ENCODE results near the gene MEGF11. TPM values are rescaled to one million over a fixed set of nuclear protein-coding genes. Genes with fewer than 3 reads are reported as not detected.

MEGF11 gene
- total RNA-seq, 1 donor from 2014 or later = 0.60 TPM

DNA sequence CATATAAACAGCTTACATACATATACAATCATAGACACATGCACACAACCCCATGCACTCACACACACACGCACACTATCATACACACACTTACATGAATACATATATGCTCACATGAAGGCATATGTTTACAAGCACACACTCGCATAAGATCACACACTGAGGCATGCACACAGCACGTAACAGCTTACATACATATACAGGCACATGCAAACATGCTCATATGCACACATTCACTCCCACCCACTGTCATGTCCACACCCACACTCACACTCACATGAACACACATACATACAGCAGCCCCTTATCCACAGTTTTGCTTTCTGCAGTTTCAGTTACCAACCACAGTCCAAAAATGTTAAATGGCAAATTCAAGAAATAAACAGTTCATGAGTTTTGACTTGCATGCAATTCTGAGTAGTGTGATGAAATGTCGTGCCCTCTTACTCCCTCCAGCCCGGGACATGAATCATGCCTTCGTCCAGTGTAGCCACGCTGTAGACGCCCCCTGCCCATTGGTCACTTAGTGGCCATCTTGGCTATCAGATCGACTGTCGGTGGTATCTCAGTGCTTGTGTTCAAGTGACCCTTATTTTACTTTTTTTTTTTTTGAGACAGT, 27.8 kb downstream of the MEGF11 start:
- TF ChIP-seq, protein P1, sequence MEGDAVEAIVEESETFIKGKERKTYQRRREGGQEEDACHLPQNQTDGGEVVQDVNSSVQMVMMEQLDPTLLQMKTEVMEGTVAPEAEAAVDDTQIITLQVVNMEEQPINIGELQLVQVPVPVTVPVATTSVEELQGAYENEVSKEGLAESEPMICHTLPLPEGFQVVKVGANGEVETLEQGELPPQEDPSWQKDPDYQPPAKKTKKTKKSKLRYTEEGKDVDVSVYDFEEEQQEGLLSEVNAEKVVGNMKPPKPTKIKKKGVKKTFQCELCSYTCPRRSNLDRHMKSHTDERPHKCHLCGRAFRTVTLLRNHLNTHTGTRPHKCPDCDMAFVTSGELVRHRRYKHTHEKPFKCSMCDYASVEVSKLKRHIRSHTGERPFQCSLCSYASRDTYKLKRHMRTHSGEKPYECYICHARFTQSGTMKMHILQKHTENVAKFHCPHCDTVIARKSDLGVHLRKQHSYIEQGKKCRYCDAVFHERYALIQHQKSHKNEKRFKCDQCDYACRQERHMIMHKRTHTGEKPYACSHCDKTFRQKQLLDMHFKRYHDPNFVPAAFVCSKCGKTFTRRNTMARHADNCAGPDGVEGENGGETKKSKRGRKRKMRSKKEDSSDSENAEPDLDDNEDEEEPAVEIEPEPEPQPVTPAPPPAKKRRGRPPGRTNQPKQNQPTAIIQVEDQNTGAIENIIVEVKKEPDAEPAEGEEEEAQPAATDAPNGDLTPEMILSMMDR (IDR thresholded peaks at IDR 0.05; ENCODE audit: unreplicated experiment) = no peak
- Mint-ChIP-seq H3K4me3 (ENCODE audit: low read depth) (no peak overlapping the region), H3K4me1 (ENCODE audit: low read depth) (no peaks in the 10 kb centered on the region), H3K9me3 (ENCODE audit: low read depth) (no peaks in the 10 kb centered on the region), H3K27ac (no peak overlapping the region), H3K36me3 (ENCODE audit: insufficient read depth) (no peaks in the 10 kb centered on the region), H3K27me3 (peaks cover 23% of the 10 kb centered on the region)
- no peak for DNase-seq (ENCODE audit: low spot score, unreplicated experiment)

DNA sequence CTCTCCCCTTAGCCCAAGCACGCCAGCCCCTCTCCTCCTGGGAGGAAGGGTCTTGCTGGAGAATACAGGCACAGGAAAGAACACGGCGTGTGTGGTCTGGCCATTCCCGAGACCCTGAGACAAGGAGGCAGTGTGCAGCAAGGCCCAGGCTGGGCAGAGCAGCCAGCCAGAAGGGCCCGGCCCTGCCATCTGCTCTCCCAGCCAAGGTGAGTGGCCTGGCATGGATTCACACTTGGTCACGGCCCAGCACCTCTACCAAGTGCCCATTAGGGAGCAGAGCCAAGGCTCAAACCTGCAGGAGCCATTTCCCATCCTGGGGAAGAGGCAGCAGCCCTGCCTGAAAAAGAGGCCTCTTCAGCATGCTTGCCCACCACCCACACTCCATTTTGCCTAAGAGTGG, 28.6 kb downstream of the MEGF11 start:
- no peak for DNase-seq (ENCODE audit: low spot score, unreplicated experiment)
- TF ChIP-seq, protein P1 (IDR thresholded peaks at IDR 0.05; ENCODE audit: unreplicated experiment) = no peak
- peaks cover 21% of the 10 kb centered on the region for H3K27me3 Mint-ChIP-seq
- H3K27ac Mint-ChIP-seq = no peak overlapping the region
- H3K4me3 Mint-ChIP-seq (ENCODE audit: low read depth) = no peak overlapping the region
- H3K36me3 Mint-ChIP-seq (ENCODE audit: insufficient read depth) = no peaks in the 10 kb centered on the region
- no peaks in the 10 kb centered on the region for H3K4me1 Mint-ChIP-seq (ENCODE audit: low read depth)
- no peaks in the 10 kb centered on the region for H3K9me3 Mint-ChIP-seq (ENCODE audit: low read depth)

DNA sequence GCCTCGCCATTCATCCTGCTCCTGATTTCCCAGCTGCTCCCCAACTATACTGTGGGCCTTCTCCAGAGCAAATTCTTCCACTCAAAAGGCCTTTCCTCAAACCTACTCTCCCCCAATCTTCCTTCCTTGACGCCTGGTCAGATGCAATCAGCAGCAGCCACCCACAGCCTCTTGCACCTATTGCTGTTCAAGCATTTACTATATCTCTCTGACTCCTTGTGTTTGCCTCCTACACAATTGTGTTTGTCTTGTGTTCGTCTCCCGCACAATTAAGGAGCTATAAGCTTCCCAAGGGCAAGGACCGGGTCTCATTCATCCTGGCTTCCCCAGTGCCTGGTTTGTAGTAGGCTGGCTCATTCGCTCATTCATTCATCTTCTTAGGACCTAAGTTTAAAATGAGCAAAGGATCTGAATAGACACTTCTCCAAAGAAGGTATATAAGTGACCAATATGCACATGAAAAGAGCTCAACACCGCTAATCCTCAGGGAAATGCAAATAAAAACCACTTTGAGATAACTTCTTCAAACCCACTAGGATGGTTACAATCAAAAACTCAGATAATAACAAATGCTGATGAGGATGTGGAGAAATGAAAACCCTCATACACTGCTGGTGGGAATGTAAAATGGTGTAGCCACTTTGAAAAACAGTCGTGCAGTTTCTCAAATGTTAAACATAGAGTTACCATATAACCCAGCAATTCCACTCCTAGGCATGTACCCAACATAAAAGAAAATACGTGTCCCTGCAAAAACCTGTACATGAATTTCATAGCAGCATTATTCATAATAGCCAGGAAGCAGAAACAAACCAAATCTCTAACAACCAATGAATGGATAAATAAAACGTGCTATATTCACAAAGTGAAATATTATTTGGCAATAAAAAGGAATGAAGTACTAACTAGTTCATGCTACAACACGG, 31.0 kb downstream of the MEGF11 start:
- no peaks in the 10 kb centered on the region for H3K9me3 Mint-ChIP-seq (ENCODE audit: low read depth)
- TF ChIP-seq, protein P1 (IDR thresholded peaks at IDR 0.05; ENCODE audit: unreplicated experiment) = no peak
- no peak overlapping the region for H3K27ac Mint-ChIP-seq
- H3K4me1 Mint-ChIP-seq (ENCODE audit: low read depth) = no peaks in the 10 kb centered on the region
- no peak overlapping the region for H3K4me3 Mint-ChIP-seq (ENCODE audit: low read depth)
- DNase-seq (ENCODE audit: low spot score, unreplicated experiment) = no peak
- peaks cover 18% of the 10 kb centered on the region for H3K27me3 Mint-ChIP-seq
- no peaks in the 10 kb centered on the region for H3K36me3 Mint-ChIP-seq (ENCODE audit: insufficient read depth)

DNA sequence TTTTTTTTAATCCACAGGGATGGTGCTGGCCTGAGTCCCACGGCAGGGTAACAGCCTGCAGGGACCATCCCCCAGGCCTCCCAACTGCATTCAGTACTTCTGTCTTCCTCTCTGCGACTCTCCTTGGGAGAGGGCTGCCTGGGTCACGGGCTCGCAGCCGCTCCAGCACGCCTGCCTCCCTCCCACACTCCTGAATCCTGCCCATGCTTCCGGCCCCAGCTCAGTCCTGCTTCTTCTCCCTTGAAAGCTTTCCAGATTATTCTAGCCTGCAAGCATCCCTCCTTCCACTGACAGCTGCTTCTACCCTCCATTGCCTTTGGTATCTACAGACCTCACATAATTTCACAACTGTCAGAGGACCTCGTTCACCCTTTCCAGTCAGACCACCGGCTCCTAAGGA, 32.4 kb downstream of the MEGF11 start:
- no peak overlapping the region for H3K27ac Mint-ChIP-seq
- no peaks in the 10 kb centered on the region for H3K9me3 Mint-ChIP-seq (ENCODE audit: low read depth)
- no peaks in the 10 kb centered on the region for H3K36me3 Mint-ChIP-seq (ENCODE audit: insufficient read depth)
- no peak for DNase-seq (ENCODE audit: low spot score, unreplicated experiment)
- TF ChIP-seq, protein P1 (IDR thresholded peaks at IDR 0.05; ENCODE audit: unreplicated experiment) = no peak
- no peak overlapping the region for H3K4me3 Mint-ChIP-seq (ENCODE audit: low read depth)
- H3K27me3 Mint-ChIP-seq = peaks cover 22% of the 10 kb centered on the region
- H3K4me1 Mint-ChIP-seq (ENCODE audit: low read depth) = no peaks in the 10 kb centered on the region

DNA sequence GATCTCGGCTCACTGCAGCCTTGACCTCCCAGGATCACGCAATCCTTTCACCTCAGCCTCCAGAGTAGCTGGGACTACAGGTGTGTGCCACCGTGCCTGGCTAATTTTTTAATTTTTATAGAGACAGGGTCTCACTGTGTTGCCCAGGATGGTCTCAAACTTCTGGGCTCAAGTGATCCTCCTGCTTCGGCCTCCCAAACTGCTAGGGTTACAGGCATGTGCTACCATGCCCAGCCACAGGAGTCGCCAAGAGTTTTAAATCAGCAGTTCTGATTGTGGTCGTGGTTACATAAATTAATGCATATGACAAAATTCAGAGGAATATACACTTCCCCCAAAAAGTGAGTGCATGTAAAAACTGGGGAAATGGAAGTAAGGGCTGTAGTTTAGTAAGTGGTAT, 32.9 kb downstream of the MEGF11 start:
- TF ChIP-seq, protein P1 (IDR thresholded peaks at IDR 0.05; ENCODE audit: unreplicated experiment) = no peak
- no peak overlapping the region for H3K27ac Mint-ChIP-seq
- no peaks in the 10 kb centered on the region for H3K36me3 Mint-ChIP-seq (ENCODE audit: insufficient read depth)
- no peak overlapping the region for H3K4me3 Mint-ChIP-seq (ENCODE audit: low read depth)
- DNase-seq (ENCODE audit: low spot score, unreplicated experiment) = no peak
- peaks cover 23% of the 10 kb centered on the region for H3K27me3 Mint-ChIP-seq
- H3K9me3 Mint-ChIP-seq (ENCODE audit: low read depth) = no peaks in the 10 kb centered on the region
- H3K4me1 Mint-ChIP-seq (ENCODE audit: low read depth) = no peaks in the 10 kb centered on the region
